HG02759 (cell line): ENCODE results near the gene PGF.

Experiments used
- ATAC-seq: cut with Tn5 transposase; IDR thresholded peaks from one replicate; pipeline ENCODE4 v1.9.1; 2021; ENCODE audit warnings: mild to moderate bottlenecking, moderate library complexity; ENCODE audit not compliant: unreplicated experiment

Gene PGF

DNA sequence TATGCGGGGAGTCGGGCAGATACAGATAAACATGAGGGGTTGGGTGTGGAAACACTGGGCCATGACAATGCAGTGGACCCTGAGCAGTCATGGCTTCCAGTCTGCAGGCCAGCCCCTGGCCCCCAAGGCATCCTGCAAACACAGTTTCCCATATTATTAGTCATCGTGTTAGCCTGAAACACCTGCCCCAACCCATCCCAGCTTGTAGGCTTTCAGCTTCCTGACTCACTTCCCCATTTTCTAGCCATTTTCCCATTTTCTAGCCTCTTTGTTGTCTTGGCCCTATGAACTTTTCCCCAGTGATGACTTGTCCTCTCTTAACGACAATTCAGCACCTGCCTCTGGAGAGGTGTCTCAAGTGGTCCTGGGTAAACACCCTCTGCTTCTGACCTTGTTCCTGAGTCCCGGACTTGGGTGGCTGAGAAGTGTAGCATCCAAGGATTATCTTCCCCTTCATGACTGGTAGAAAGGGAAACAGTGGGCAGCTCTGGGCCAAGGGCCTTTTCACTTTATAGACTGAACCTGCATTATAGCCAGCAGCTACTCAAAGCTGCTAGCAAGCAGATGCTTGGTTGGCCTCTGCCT is 4.3 kb upstream of the PGF start:
- no peak for ATAC-seq

DNA sequence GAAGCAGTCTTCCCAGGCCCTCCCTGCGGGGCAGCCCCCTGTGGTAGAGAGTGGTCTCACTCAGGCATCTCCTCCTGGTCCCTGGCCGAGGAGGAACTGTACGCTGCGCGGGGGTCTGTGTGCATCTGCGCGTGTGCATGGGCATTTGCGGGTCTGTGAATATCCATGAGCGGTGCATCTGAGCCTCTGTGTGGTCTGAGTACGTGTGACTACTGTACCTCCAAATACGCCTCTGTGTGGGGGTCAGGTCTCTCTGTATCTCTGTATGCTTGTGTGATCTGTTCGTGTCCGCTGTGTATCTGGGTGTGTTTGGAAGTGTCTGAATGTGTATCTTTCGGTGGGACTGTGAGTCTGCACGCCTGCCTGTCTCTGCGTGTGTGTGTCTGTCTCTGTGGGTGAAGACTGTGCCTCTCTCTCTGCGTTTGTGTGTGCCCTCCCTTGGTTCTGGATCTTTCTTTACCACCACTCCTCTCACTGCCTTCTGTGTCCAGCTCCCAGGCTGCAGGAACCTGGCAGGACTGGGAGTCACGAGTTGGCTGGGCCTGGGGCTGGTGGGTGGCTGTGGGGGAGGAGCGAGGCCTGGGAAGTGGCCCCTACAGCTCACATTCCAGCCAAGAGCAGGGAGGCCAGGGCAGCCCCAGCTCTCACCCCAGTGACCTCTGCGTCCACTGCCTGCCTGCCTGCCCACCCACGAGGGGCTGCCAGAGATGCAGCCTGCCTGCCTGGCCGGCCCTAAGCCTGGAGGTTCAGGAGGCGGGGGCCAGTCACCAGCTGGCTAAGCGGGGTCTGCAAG is 1.1 kb upstream of the PGF start:
- no peak for ATAC-seq

DNA sequence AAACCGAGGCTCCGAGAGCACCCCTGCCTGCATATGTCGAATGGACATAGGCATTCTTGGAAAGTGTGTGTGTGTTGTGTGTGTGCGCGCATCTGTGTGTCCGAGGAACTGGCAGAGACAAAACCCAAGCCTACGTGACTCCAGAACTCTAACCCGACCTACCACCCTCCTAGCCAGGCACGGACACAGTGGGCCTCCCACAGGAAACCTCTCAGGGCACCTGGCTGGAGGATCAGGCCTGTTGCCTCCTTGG is 556 bp upstream of the PGF start:
- no peak for ATAC-seq

DNA sequence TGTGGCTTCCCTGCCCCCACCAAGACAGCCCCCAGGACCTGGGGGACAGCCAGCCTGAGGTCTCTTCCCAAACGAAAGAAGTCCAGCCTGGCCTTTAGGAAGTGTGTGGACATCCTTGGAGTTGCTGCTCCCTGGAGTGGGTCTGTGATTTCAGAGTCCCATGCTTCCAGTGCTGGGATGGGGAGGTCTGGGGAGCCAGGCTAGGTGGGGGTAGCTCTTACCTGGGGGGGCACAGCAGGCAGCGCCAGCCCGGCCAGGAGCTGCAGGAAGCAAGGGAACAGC is 509 bp downstream of the PGF start:
- no peak for ATAC-seq

DNA sequence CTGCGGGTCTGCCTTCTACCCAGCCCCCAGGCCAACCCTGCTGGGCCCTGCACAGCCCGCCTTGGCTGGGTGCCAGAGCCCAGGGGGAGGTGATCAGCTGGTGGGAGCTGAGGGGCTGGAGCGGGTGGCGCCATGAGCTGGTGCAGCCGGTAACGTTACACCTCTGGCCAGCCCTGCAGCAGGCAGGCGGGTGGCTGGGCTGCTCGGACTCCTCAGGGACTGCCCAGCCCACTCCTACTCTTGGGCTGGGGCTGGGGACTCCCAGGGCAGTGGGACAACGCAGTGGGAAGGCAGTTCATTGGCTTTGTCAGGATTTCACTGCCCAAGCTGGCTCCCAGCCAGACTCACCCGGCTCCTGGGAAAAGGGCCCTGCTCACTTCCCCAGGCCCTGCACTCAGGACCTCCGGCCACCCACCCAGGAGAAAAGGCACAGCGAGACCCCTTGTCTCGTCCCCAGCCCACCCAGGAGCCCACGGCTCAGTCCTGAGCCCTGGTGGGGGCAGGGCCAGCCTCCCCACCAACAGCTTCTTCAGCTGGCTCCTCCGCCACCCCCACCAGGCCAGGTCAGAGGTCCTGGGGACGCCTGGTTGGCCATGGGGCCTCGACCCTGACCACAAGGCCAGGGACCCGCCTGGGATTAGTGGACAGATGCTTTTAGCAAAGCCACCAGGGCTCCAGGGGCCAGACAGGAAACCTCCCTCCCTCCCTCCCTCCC is 1.0 kb downstream of the PGF start:
- no peak for ATAC-seq

DNA sequence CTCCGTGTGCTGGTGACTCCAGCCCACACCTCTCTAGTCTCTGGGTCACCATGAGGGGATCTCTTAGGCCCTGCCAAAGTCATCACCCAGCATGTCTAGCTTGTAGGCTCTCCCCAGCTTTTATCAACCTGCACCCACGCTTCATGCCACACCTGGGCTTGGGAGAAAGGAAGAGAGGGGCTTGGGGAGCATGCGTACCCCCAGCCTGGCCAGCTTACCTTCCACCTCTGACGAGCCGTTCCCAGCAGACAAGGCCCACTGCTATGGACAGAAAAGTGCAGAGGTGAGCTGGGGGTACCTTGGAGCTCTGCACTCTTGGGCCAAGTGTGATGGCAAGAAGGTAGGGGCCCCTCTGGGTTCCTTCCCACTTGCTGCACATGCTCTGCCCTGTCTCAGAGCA is 1.7 kb downstream of the PGF start:
- no peak for ATAC-seq

DNA sequence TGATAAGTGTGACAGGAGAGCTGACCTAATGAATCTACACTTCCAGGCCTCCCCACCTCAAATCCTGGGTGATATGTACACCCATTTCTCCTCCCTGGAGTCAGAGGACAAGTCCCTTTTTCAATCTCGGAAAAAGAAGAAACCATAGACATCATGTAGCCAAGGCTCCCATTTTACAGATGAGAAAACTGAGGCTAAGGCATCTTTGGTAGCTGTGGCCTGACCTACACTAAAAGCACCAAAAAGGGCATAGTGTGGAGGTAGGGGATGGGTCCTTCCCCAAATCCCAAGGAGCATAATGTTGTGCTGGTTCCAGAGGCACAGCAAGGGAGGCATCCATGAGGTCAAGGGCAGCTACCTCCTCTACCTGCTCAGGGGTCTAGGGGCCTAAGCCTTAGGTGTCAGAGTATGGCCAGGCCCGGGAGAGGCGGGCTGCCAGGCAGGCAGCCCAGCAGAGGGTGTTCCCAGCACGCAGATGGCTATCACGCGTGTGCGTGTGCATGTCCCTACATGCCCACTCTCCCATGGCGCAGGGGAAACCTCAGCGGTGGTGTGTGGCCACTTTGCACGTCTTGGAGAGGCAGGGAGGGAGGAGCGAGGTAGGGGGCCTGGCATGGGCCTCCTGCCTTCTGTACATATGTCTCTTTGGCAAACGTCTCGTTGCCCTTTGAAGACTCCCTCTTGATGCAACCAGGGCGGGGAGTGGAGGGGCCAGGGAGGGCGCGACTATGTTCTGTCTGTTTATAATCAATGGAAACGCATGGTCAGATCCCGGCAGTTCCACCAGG is 2.5 kb downstream of the PGF start:
- no peak for ATAC-seq

DNA sequence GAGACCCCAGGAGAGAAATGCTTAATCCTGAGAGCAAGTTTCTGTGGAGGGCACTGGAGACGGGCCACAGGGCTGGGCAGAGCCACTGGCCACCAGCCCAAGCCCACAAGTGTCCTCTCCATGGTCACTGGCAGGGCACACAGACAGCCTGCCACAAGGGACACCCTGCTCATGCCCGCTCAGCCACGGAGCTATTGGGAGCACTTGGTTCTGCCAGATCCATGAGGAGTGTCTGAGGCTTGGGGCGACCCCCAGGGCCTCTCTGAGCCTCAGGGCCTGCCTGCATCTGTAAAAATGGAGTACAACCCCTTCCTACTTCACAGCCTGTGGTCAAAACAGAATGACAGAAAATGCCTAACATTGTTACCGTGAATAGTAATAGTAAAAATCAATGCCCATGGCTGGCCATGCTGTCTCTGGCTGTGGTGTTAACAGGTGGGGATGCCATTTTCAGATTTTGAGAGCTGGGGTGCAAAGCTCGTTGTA is 3.2 kb downstream of the PGF start:
- no peak for ATAC-seq

DNA sequence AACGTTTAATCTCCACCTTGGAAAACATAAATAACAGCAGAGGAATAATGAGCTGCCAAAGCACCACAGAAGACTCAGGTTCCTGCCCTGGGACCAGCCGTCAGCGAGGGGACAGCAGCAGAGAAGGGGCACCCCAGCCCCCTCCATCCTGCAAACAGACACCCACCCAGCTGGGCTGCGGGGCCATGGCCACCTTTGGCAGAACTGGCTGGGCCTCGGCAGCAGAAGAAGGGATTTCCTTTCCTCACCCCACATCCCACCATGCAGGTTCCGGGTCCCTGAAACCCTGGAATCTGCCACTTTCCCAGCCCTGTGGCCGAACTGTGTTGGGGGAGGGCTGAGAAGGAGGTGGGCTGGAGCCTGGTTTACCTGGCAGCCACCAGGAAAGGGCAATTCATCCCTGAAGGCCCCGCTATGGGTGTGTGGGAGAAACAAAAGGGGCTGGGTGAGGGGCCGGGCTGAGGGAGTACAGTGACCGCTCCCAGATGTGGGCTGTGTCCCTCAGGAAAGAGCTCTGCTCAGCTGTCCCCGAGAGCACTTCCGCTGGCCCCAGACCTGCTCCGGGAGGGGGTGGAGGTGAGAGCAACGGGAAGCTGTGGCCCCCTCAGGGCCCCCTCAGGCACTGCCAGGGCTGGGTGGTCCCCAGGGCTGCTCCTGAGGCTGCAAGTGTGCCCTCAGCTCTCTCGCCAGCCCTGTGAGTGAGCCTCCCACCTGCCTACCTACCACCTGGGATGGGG is 3.8 kb downstream of the PGF start:
- ATAC-seq = no peak

DNA sequence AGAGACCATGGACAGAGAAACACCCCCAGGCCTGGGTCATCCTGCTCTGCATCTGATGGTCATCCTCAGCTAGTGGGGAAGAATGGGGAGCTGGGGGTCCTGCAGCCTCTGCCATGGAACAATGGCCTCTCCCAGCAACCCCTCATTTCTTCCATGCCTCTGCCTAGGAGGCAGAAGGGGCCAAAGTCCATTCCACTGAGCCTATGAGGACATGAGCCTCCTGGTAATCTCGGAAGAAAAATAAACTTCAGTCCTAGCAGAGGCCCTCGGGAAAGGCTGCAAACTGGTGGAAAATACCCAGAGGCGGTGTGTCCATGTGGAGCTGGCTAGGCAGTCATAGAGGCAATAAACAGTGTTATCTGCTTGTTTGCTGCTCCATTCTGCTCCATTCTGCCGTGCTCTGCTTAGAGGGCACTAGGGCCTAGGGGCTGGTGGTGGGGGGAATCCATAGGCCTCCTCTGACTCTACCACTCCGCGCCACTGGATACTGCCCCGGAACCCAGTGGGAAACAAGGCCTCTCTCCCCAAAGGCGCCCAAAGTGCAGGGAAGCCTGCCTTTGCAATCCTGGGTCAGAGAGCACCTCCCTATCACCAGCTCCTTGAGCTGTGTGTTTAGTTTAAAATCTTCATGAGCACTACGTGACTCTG is 4.5 kb downstream of the PGF start:
- ATAC-seq = no peak

DNA sequence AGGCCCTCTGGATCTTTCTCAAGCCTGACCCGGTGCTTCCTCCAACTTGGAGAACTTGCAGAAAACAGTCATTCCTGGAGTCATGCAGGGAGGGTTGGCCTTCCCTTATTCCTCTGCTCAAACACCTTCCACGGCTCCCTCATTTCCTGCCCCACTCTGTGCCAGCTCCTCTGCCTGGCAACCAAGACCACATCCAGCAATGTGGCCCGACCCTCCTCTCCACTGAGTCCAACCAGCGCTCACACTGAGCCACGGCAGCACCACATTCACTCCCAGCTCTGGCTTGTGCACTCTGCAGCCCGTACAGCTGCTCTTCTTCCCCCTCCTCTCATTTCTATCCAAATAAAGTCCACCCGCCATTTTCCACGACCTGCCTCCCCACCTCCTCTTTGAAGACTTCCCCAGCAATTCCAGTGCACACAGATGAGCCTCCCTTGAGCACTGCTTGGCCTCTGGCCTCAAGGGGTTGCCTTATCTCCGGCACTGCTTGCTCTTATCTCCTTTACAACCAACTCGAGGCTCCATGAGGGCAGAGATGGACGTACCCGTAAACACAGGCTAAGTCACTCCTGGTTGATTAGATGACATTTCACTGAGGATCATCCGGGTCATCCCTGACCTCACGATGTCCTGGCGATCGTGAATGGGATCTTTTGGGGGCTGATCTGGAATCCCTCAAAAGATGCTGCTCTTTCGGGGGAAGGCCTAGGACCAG is 5.4 kb downstream of the PGF start:
- ATAC-seq = no peak

DNA sequence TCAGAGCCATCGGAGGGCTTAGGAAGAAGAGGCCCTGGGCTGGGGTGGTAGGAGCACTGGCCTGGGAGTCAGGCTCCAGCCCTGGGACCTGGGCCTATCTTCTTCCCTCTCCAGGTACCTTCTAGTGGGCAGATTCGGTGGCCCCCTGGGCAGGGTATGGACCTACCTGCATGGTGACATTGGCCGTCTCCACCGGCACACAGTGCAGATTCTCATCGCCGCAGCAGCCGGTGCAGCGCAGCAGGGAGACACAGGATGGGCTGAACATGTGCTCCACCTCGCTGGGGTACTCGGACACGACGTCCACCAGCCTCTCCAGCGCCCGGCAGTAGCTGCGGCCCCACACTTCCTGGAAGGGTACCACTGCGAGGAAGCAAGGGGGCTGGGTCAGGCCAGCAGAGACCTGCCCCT is 6.2 kb downstream of the PGF start:
- no peak for ATAC-seq

DNA sequence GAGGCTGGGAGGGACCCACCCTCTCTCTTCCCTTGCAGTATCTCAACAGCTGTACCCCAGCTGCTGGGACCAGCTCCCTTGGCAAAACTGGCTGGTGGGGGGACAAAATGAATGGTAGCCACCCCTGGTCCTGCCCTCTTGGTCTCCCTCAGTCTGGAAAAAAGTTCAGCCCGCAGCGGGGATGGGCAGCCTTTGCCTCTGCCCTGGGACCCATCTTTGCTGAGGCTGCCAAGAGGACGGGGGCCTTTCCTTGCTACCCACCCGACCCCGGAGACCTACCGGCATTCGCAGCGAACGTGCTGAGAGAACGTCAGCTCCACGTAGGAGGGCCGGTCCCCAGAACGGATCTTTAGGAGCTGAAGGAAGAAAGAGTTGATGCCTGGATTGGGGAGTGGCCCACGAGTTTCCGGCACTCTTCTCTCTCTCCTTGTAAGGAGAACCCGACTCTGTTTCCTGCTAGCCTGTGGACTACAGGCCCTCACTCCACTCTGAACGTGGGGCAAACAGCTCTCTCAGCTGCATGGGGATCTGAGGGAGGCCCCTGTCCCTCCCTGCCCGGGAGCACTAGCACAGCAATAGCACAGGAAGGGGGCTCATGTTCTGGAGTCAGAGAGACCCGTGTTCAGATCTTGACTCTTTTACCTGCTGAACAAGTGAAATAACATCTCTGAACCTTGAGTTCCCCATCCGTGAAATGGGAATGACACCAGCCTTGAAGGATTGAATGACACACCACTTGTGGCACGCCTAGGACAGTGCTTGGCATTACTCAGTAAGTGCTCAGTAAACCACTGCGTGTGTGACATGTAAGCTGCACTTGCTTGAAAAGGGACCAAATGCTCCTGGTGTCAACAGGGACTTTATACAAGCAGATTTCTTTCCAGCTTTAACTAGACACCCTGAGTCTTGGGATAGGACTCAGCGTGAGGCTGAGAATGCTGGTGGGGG is 6.9 kb downstream of the PGF start:
- no peak for ATAC-seq

DNA sequence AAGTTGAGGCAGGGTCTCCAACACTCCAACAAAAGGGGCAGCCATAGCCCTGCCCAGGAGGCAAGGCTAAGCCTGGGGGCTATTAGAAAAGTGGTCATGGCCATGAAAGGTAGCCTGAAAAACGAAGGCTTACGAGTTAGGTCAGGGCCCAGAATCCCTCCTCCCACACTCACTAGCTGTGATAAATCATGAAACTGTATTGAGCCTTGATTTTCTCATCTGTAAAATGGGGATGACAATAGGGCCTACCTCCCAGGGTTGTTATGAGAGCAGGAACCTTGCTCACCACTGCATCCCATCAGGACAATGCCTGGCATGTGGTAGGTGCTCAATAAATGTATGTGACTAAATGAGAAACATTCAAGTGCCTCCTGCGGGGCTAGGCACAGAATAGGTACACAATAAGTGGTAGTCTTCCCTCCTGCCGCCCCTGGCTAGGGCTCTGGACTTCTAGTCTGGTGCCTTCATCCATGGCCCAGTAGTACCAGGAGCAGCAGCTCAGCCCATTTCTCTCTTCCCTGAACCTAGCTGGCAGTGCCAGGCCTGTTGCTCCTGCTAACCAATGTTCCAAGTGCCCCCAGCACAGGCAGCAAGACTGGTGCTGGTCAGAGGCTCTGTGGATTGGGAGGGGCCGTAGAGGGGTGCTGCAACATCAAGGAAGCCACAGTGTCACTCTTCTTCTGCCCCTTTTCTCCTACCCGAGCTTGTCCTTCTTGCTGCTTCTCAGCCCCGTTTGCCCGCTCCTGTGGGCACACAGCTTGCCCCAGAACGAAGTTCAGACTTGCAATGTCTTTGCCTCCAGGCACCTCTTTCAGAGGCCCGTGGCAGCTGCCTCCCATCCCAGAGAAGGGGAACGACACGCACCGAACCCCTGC is 7.8 kb downstream of the PGF start:
- no peak for ATAC-seq

DNA sequence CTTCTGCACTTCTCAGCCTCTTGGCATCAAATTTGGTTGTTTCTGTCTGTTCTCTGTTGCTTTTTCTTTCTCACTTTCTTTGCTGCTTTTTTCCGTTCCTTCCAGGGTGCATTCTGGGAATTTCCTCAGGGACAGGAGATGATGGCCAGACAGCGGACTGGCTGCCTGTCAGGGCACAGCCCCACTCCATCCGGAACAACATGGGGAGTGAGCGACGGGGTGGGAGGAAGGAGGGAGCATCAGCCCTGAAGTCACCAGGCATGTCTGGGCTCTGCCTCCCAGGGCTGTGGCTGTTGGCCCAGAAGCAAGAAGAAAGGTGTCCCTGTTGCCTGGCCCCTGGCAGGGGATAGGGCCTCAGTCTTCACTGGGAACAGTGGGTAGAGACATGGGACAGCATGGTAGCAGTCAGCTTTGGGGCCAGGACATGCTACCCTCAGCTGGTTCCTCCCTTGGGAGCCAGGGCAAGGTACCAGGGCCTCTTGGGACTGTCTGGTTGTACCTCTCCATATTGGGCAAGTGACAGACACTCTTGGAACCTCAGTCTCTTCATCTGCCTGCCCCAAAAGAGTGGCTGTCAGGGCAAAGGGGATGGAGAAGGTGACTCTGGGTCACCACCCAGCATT is 8.6 kb downstream of the PGF start:
- no peak for ATAC-seq

DNA sequence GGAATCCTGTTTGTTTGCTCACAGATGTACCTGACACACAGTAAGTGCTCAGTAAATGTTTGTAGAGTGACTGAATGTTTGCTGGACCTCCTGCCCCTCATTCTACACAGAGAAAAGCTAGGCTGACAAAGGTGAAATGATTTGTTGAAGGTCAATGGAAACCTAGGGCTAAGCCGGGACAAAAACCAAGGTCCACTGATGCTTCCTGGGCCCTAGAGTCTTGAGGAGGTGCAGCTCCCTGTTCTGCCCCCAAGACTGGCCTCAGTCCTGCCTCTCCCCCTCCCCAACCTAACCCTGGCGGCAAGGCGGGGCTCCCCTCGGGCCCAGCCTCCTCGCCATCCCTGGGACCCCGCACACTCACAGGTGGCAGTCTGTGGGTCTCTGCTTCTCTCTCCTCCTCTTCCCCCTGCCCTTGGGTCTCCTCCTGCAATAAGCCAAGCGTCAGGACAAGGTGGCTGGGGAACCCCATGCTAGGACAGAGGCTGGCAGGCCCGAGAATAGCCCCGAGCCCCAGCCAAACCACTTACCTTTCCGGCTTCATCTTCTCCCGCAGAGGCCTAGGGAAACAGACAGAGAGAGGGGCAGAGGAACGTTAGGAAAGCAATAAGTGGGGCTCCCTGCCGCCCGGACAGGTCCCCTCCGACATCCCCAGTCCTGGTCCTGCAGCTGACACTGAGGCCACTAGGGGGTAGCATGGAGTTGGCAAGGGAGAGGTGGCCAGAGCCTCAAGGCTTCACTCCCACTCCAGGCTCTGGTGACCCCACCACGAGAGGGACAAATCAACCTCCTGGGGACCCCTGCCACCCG is 9.3 kb downstream of the PGF start:
- no peak for ATAC-seq
